ENCODE results near the gene TEP1. TPM values are rescaled to one million over a fixed set of nuclear protein-coding genes. Genes with fewer than 3 reads are reported as not detected.
"Not testable (repeated sequence)": the region's sequence is repeated elsewhere in the genome, so short reads cannot be mapped to it uniquely, and the experiment has no call there.

The TEP1 gene
- total RNA-seq, 2 donors from 2014 or later = 36.6 to 86.1 TPM

- no peak for ATAC-seq (replicated peaks)
- no peak overlapping the region for H3K4me3 Mint-ChIP-seq
- no peaks in the 10 kb centered on the region for H3K27me3 Mint-ChIP-seq
- no peak overlapping the region for H3K27ac Mint-ChIP-seq
- no peaks in the 10 kb centered on the region for H3K9me3 Mint-ChIP-seq
- H3K4me1 Mint-ChIP-seq = peaks cover 15% of the 10 kb centered on the region
- peaks cover 93% of the 10 kb centered on the region for H3K36me3 Mint-ChIP-seq (ENCODE audit: low read depth)
Measured at GRCh38 chr14:20347747-20348146, 65.6 kb downstream of the TEP1 start.

GRCh38 chr14:20346713-20347112 lies 66.6 kb downstream of the TEP1 start:
- Mint-ChIP-seq H3K27me3 (no peaks in the 10 kb centered on the region), H3K4me1 (peaks cover 15% of the 10 kb centered on the region), H3K4me3 (no peak overlapping the region), H3K27ac (no peak overlapping the region), H3K36me3 (ENCODE audit: low read depth) (peaks cover 83% of the 10 kb centered on the region), H3K9me3 (no peaks in the 10 kb centered on the region)
- no peak for ATAC-seq (replicated peaks)

GRCh38 chr14:20345366-20345765 lies 67.9 kb downstream of the TEP1 start:
- Mint-ChIP-seq H3K27me3 (no peaks in the 10 kb centered on the region), H3K9me3 (no peaks in the 10 kb centered on the region), H3K27ac (peak overlapping the region; percentile 44), H3K36me3 (ENCODE audit: low read depth) (peaks cover 71% of the 10 kb centered on the region), H3K4me3 (peak overlapping the region; percentile 94), H3K4me1 (peaks cover 15% of the 10 kb centered on the region)
- ATAC-seq (replicated peaks) = no peak

- H3K27me3 Mint-ChIP-seq = no peaks in the 10 kb centered on the region
- no peaks in the 10 kb centered on the region for H3K9me3 Mint-ChIP-seq
- peak overlapping the region; percentile 98 for H3K27ac Mint-ChIP-seq
- H3K4me3 Mint-ChIP-seq = peak overlapping the region; percentile 94
- H3K4me1 Mint-ChIP-seq = peaks cover 11% of the 10 kb centered on the region
- ATAC-seq (replicated peaks) = no peak
- peaks cover 56% of the 10 kb centered on the region for H3K36me3 Mint-ChIP-seq (ENCODE audit: low read depth)
Measured at GRCh38 chr14:20343862-20344220, 69.5 kb downstream of the TEP1 start.

GRCh38 chr14:20343092-20343861 lies 70.0 kb downstream of the TEP1 start, which contains the start of gene PARP2:
Gene PARP2 (plus strand): TSS chr14:20343635. CDS start chr14:20343642, 7 bp downstream.
- peaks cover 11% of the 10 kb centered on the region for H3K4me1 Mint-ChIP-seq
- H3K36me3 Mint-ChIP-seq (ENCODE audit: low read depth) = peaks cover 51% of the 10 kb centered on the region
- H3K27me3 Mint-ChIP-seq = no peaks in the 10 kb centered on the region

GRCh38 chr14:20341646-20342045 lies 71.7 kb downstream of the TEP1 start:
- peaks cover 34% of the 10 kb centered on the region for H3K36me3 Mint-ChIP-seq (ENCODE audit: low read depth)
- H3K4me1 Mint-ChIP-seq = peaks cover 11% of the 10 kb centered on the region
- peak overlapping the region; percentile 98 for H3K27ac Mint-ChIP-seq
- ATAC-seq (replicated peaks) = no peak
- no peaks in the 10 kb centered on the region for H3K9me3 Mint-ChIP-seq
- H3K4me3 Mint-ChIP-seq = peak overlapping the region; percentile 94
- H3K27me3 Mint-ChIP-seq = no peaks in the 10 kb centered on the region

More at GRCh38 chr14:20343092-20343861, 70.0 kb downstream of the TEP1 start, which contains the start of gene PARP2:
- ATAC-seq (replicated peaks) = peak; percentile 94
- Mint-ChIP-seq H3K9me3 (no peaks in the 10 kb centered on the region), H3K27ac (peak within 1 kb of the TSS; percentile 98), H3K4me3 (peak within 1 kb of the TSS; percentile 94)

- Mint-ChIP-seq H3K36me3 (ENCODE audit: low read depth) (peaks cover 28% of the 10 kb centered on the region), H3K4me1 (peaks cover 11% of the 10 kb centered on the region)
- not testable (repeated sequence) for H3K4me3 Mint-ChIP-seq; H3K9me3 Mint-ChIP-seq; H3K27me3 Mint-ChIP-seq; ATAC-seq (replicated peaks); H3K27ac Mint-ChIP-seq
Measured at GRCh38 chr14:20341032-20341431, 72.3 kb downstream of the TEP1 start.

GRCh38 chr14:20334017-20334416 lies 79.3 kb downstream of the TEP1 start:
- Mint-ChIP-seq H3K27ac (no peak overlapping the region), H3K4me3 (peak overlapping the region; percentile 95), H3K4me1 (peaks cover 14% of the 10 kb centered on the region), H3K9me3 (no peaks in the 10 kb centered on the region), H3K36me3 (ENCODE audit: low read depth) (peaks cover 39% of the 10 kb centered on the region), H3K27me3 (no peaks in the 10 kb centered on the region)
- ATAC-seq (replicated peaks) = no peak

GRCh38 chr14:20333494-20333841 lies 79.8 kb downstream of the TEP1 start:
- Mint-ChIP-seq H3K4me1 (peaks cover 14% of the 10 kb centered on the region), H3K27ac (peak overlapping the region; percentile 88), H3K4me3 (peak overlapping the region; percentile 95), H3K9me3 (no peaks in the 10 kb centered on the region), H3K36me3 (ENCODE audit: low read depth) (peaks cover 44% of the 10 kb centered on the region), H3K27me3 (no peaks in the 10 kb centered on the region)
- no peak for ATAC-seq (replicated peaks)

GRCh38 chr14:20332788-20333493 lies 80.4 kb downstream of the TEP1 start, which contains the start of gene CCNB1IP1:
Gene CCNB1IP1 (minus strand): TSS chr14:20333279. CDS start chr14:20316523, 16,756 bp downstream.
- no peaks in the 10 kb centered on the region for H3K27me3 Mint-ChIP-seq
- ATAC-seq (replicated peaks) = peak; percentile 100
- H3K27ac Mint-ChIP-seq = peak within 1 kb of the TSS; percentile 88
- H3K4me1 Mint-ChIP-seq = peaks cover 14% of the 10 kb centered on the region
- H3K9me3 Mint-ChIP-seq = no peaks in the 10 kb centered on the region
- H3K4me3 Mint-ChIP-seq = peak within 1 kb of the TSS; percentile 95
- H3K36me3 Mint-ChIP-seq (ENCODE audit: low read depth) = peaks cover 49% of the 10 kb centered on the region

GRCh38 chr14:20332431-20332787 lies 80.9 kb downstream of the TEP1 start:
- H3K27ac Mint-ChIP-seq = peak overlapping the region; percentile 88
- peaks cover 19% of the 10 kb centered on the region for H3K4me1 Mint-ChIP-seq
- H3K27me3 Mint-ChIP-seq = no peaks in the 10 kb centered on the region
- H3K4me3 Mint-ChIP-seq = peak overlapping the region; percentile 95
- H3K9me3 Mint-ChIP-seq = no peaks in the 10 kb centered on the region
- peaks cover 55% of the 10 kb centered on the region for H3K36me3 Mint-ChIP-seq (ENCODE audit: low read depth)
- ATAC-seq (replicated peaks) = no peak

GRCh38 chr14:20331053-20331613 lies 82.2 kb downstream of the TEP1 start:
- Mint-ChIP-seq H3K4me3 (peak overlapping the region; percentile 95), H3K27me3 (no peaks in the 10 kb centered on the region), H3K27ac (peak overlapping the region; percentile 50), H3K4me1 (peaks cover 21% of the 10 kb centered on the region), H3K9me3 (no peaks in the 10 kb centered on the region), H3K36me3 (ENCODE audit: low read depth) (peaks cover 67% of the 10 kb centered on the region)
- ATAC-seq (replicated peaks) = no peak

GRCh38 chr14:20329355-20329754 lies 83.9 kb downstream of the TEP1 start:
- H3K36me3 Mint-ChIP-seq (ENCODE audit: low read depth) = peaks cover 85% of the 10 kb centered on the region
- no peaks in the 10 kb centered on the region for H3K9me3 Mint-ChIP-seq
- no peak for ATAC-seq (replicated peaks)
- no peaks in the 10 kb centered on the region for H3K27me3 Mint-ChIP-seq
- H3K27ac Mint-ChIP-seq = no peak overlapping the region
- H3K4me1 Mint-ChIP-seq = peaks cover 21% of the 10 kb centered on the region
- H3K4me3 Mint-ChIP-seq = no peak overlapping the region

- peaks cover 92% of the 10 kb centered on the region for H3K36me3 Mint-ChIP-seq (ENCODE audit: low read depth)
- H3K27ac Mint-ChIP-seq = no peak overlapping the region
- ATAC-seq (replicated peaks) = no peak
- H3K27me3 Mint-ChIP-seq = no peaks in the 10 kb centered on the region
- peaks cover 21% of the 10 kb centered on the region for H3K4me1 Mint-ChIP-seq
- no peaks in the 10 kb centered on the region for H3K9me3 Mint-ChIP-seq
- no peak overlapping the region for H3K4me3 Mint-ChIP-seq
Measured at GRCh38 chr14:20328705-20329104, 84.6 kb downstream of the TEP1 start.

Data from activated T-helper 17 cell treated with anti-CD3 and anti-CD28 coated beads, Interleukin-2, amount 50 U/mL, for 72 hours (primary cell).